IMR-90 (cell line): ENCODE measurements around the gene THBS1. TPM values are rescaled to one million over a fixed set of nuclear protein-coding genes. Genes with fewer than 3 reads are reported as not detected.

Experiments
- ATAC-seq: fragments of 200-7000 bp; cut with Tn5 transposase; 2 replicates; pipeline ENCODE4 v1.9.1; 2020; ENCODE audit warnings: low read depth, mild to moderate bottlenecking, moderate library complexity
- BruUV-seq: library from RNA; stranded (reverse); fragments of 400-500 nt; replicated peaks from 2 replicates; lab custom pipeline; 2021; lab: Mats Ljungman, UMichigan
- CTCF ChIA-PET: fragments of 300-600 bp; formaldehyde crosslinking; extraction: SDS; loops from one replicate; lab custom pipeline; 2021; ENCODE audit warnings: antibody characterized with exemption; lab: Yijun Ruan, JAX
- POLR2A ChIA-PET: fragments of 300-600 bp; sonication (Branson Sonifier 250); formaldehyde crosslinking; loops from one replicate; lab custom pipeline; 2022; ENCODE audit warnings: antibody characterized with exemption; ENCODE audit not compliant: unreplicated experiment; lab: Charles Lee
- DNase-seq: peaks from one replicate; pipeline ENCODE4 v3.0.0; 2013
- H2AFZ ChIP-seq: replicated peaks from 2 replicates; pipeline ENCODE3; 2013; ENCODE audit warnings: low read length, mild to moderate bottlenecking; ENCODE audit not compliant: poor library complexity
- H2AK5ac ChIP-seq: 2 replicates; pipeline ENCODE4 v1.6.1; 2013; ENCODE audit warnings: low read depth, low read length, inconsistent platforms
- H2AK9ac ChIP-seq: replicated peaks from 2 replicates; pipeline ENCODE3; 2013; ENCODE audit warnings: mild to moderate bottlenecking, low read depth, low read length, moderate library complexity; ENCODE audit not compliant: poor library complexity
- H2BK120ac ChIP-seq: 2 replicates; pipeline ENCODE4 v1.6.1; 2013; ENCODE audit warnings: low read depth, low read length, inconsistent platforms
- H2BK15ac ChIP-seq: 3 replicates; pipeline ENCODE4 v1.6.1; 2013; ENCODE audit warnings: low read depth, low read length, inconsistent platforms
- H2BK20ac ChIP-seq: 2 replicates; pipeline ENCODE4 v1.6.1; 2013; ENCODE audit warnings: low read depth, mild to moderate bottlenecking, inconsistent platforms, low read length, moderate library complexity
- H2BK5ac ChIP-seq: 2 replicates; pipeline ENCODE4 v1.6.1; 2013; ENCODE audit warnings: mild to moderate bottlenecking, low read depth, low read length, inconsistent platforms; ENCODE audit not compliant: poor library complexity, severe bottlenecking
- H3K14ac ChIP-seq: replicated peaks from 2 replicates; pipeline ENCODE4 v1.6.1; 2013; ENCODE audit warnings: low read depth, low read length, inconsistent platforms
- H3K18ac ChIP-seq: 2 replicates; pipeline ENCODE4 v1.6.1; 2013; ENCODE audit warnings: low read depth, low read length, control low read depth
- H3K23ac ChIP-seq: 2 replicates; pipeline ENCODE4 v1.6.1; 2013; ENCODE audit warnings: low read depth, low read length, inconsistent platforms
- H3K27ac ChIP-seq: 2 replicates; pipeline ENCODE4 v1.5.1; 2013; ENCODE audit warnings: mild to moderate bottlenecking, control low read depth, low read length; ENCODE audit not compliant: insufficient read depth
- H3K27me3 ChIP-seq: 2 replicates; pipeline ENCODE4 v1.6.1; 2013; ENCODE audit warnings: low read length; ENCODE audit not compliant: control insufficient read depth, insufficient read depth
- H3K36me3 ChIP-seq: 2 replicates; pipeline ENCODE4 v1.6.1; 2013; ENCODE audit warnings: low read length, mixed read lengths; ENCODE audit not compliant: control insufficient read depth, insufficient read depth
- H3K4ac ChIP-seq: 2 replicates; pipeline ENCODE4 v1.6.1; 2013; ENCODE audit warnings: low read depth, low read length, inconsistent platforms
- H3K4me1 ChIP-seq: 2 replicates; pipeline ENCODE4 v1.6.1; 2013; ENCODE audit warnings: low read length, mixed read lengths; ENCODE audit not compliant: control insufficient read depth, insufficient read depth
- H3K4me2 ChIP-seq: 2 replicates; pipeline ENCODE4 v1.6.1; 2013; ENCODE audit warnings: low read depth, mild to moderate bottlenecking, control low read depth, low read length, moderate library complexity
- H3K4me3 ChIP-seq: 2 replicates; pipeline ENCODE4 v1.5.1; 2013; ENCODE audit warnings: low read depth, mild to moderate bottlenecking, control low read depth, low read length, moderate library complexity; ENCODE audit not compliant: insufficient read depth
- H3K56ac ChIP-seq: 2 replicates; pipeline ENCODE4 v1.6.1; 2013; ENCODE audit warnings: low read length, inconsistent platforms; ENCODE audit not compliant: insufficient read depth; ENCODE audit errors: extremely low read depth
- H3K79me1 ChIP-seq, 2 experiments: 2 replicates each; pipeline ENCODE4 v1.6.1; 2013; ENCODE audit warnings: low read length in 2 of 2, inconsistent platforms in 1 of 2, low read depth in 1 of 2
- H3K9ac ChIP-seq: 2 replicates; pipeline ENCODE4 v1.6.1; 2013; ENCODE audit warnings: low read depth, low read length, control low read depth
- H3K9me1 ChIP-seq: 2 replicates; pipeline ENCODE4 v1.6.1; 2013; ENCODE audit warnings: low read length, inconsistent platforms; ENCODE audit not compliant: insufficient read depth
- H3K9me3 ChIP-seq: 2 replicates; pipeline ENCODE4 v1.6.1; 2013; ENCODE audit warnings: low read length; ENCODE audit not compliant: control insufficient read depth, insufficient read depth
- H4K20me1 ChIP-seq: 2 replicates; pipeline ENCODE4 v1.6.1; 2013; ENCODE audit warnings: low read length, inconsistent platforms; ENCODE audit not compliant: insufficient read depth
- H4K5ac ChIP-seq: 2 replicates; pipeline ENCODE4 v1.6.1; 2013; ENCODE audit warnings: mild to moderate bottlenecking, low read depth, low read length, control low read depth
- H4K8ac ChIP-seq, 2 experiments: 2 replicates each; pipeline ENCODE4 v1.6.1; 2013; ENCODE audit warnings: low read depth in 2 of 2, low read length in 2 of 2, control low read depth in 1 of 2, inconsistent platforms in 1 of 2
- H4K91ac ChIP-seq: 2 replicates; pipeline ENCODE4 v1.6.1; 2013; ENCODE audit warnings: low read depth, low read length, inconsistent platforms; ENCODE audit not compliant: insufficient read depth
- WGBS, 2 experiments: methylation state at CpG; one replicate each; pipeline versions ENCODE4 v1.1.5 to v1.1.7; 2013; ENCODE audit warnings: missing lambda C conversion rate in 2 of 2; ENCODE audit not compliant: insufficient read length in 1 of 2; ENCODE audit errors: extremely low coverage in 2 of 2; 5-methylcytosine and 5-hydroxymethylcytosine counted together
- dilution Hi-C: fragments of 300-500 bp; cut with HindIII; formaldehyde crosslinking; loops from one replicate; pipeline ENCODE4 v1.14.3; 2018; ENCODE audit warnings: low sequenced_read_pairs; ENCODE audit not compliant: unreplicated experiment
- in situ Hi-C: fragments of 300-500 bp; cut with MboI; formaldehyde crosslinking; loops from 3 replicates; pipeline ENCODE4 v1.14.3; 2019; ENCODE audit warnings: low sequenced_read_pairs, inconsistent platforms, mixed read lengths
- intact Hi-C: fragments of 100-400 bp; cut with micrococcal nuclease; formaldehyde crosslinking; loops from 2 replicates; pipeline ENCODE4 v1.10.0; 2022
- polyA plus RNA-seq, 3 experiments: library from polyadenylated mRNA; depleted of rRNA; stranded (reverse); fragments of >200 nt; gene quantifications; 2 replicates each; pipeline ENCODE4 v1.2.3, GENCODE V29; 2012; ENCODE audit warnings: low replicate concordance in 1 of 3
- total RNA-seq: library from RNA; depleted of rRNA; stranded (reverse); fragments of >200 nt; gene quantifications from 2 replicates; pipeline ENCODE4 v1.2.3, GENCODE V29; 2012
- TF ChIP-seq, protein P1 (sequence below): fragments of 150-350 bp; IDR thresholded peaks from 2 replicates; pipeline ENCODE4 v1.6.1; 2017; ENCODE audit warnings: mild to moderate bottlenecking, antibody characterized with exemption, low read length, low read depth

The THBS1 gene
- total and polyA plus RNA-seq, 2 of the 4 experiments (the other 2 are of a cell fraction), result 1,562 to 4,071 TPM

DNA sequence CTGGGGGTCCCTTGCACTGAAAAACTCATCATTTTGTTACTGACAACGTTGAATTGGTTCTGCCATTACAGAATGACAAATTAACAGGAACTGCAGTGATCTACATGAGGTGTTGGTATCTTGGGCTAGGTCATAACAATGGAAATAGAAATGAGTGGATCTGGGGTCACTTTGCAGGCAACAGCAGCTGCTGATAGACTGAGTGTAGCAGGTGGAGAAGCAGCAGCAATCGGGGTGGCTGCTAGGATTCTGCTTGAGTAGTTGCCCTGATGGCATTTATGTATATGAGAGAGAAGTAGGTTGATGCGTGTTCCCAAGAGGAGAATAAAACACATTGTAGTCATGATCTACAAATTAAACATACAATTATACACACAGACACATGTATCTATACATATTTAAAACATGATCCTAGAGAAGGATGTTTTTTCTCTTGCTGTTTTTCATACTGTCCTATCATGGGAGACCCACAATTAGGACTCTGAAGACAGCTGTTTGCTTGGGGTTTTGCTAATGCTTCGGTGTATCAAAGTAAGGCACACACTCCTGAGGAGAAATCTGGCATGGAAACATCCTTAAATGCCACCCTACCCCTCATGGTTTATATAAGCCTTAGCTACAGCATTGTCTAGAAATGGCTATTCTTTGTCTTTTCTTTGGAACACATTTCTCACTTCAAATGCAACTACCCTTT lies 15.8 kb upstream of the THBS1 start:
- Histone ChIP-seq H2BK120ac (no peak overlapping the region), H2AK9ac (peak overlapping the region; percentile 34), H3K4ac (no peak overlapping the region), H3K9me1 (no peaks in the 10 kb centered on the region), H3K56ac (no peak overlapping the region), H3K14ac (no peak overlapping the region), H3K4me1 (peaks cover 1% of the 10 kb centered on the region; the same call in 1 of the 2 replicates), H2BK20ac (no peak overlapping the region; the same call in 1 of the 2 replicates), H3K36me3 (no peaks in the 10 kb centered on the region), H3K23ac (no peak overlapping the region), H4K8ac (no peak overlapping the region), H4K91ac (no peak overlapping the region), H3K18ac (no peak overlapping the region), H4K20me1 (no peaks in the 10 kb centered on the region), H3K4me3 (no peak overlapping the region), H2AFZ (no peak overlapping the region), H3K4me2 (no peak overlapping the region), H3K9ac (no peak overlapping the region), H3K27me3 (no peaks in the 10 kb centered on the region), H3K9me3 (no peaks in the 10 kb centered on the region), H2BK15ac (no peak overlapping the region), H2BK5ac (no peak overlapping the region), H3K79me1 (no peaks in the 10 kb centered on the region), H3K27ac (no peak overlapping the region), H2AK5ac (no peak overlapping the region), H4K5ac (no peak overlapping the region)
- ChIA-PET POLR2A (no interaction called here), CTCF (no interaction called here)
- dilution Hi-C loops (no loop called here), in situ Hi-C loops (no loop called here), intact Hi-C loops (no loop called here)
- DNase-seq (no peak), ATAC-seq (no peak)
- no TSS peak for BruUV-seq
- TF ChIP-seq, protein P1, sequence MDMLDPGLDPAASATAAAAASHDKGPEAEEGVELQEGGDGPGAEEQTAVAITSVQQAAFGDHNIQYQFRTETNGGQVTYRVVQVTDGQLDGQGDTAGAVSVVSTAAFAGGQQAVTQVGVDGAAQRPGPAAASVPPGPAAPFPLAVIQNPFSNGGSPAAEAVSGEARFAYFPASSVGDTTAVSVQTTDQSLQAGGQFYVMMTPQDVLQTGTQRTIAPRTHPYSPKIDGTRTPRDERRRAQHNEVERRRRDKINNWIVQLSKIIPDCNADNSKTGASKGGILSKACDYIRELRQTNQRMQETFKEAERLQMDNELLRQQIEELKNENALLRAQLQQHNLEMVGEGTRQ, result no peak
- 43% methylated on average over 1 of the region's 4 CpGs; no CpG with 5 or more reads in 1 of the 2 experiments for WGBS, 2 experiments
